HepG2 (cell line): Measurements from ENCODE around the gene KCNAB1. TPM values are rescaled to one million over a fixed set of nuclear protein-coding genes. Genes with fewer than 3 reads are reported as not detected.

ENCODE experiments used
- ATAC-seq: fragments of 200-7000 bp; cut with Tn5 transposase; 3 replicates; pipeline ENCODE4 v1.9.1; 2020; ENCODE audit warnings: mild to moderate bottlenecking, moderate library complexity
- BruUV-seq: library from RNA; stranded (reverse); fragments of 400-500 nt; replicated peaks from 2 replicates; lab custom pipeline; 2021; lab: Mats Ljungman, UMichigan
- CTCF ChIA-PET: fragments of 300-600 bp; formaldehyde crosslinking; extraction: SDS; loops from one replicate; lab custom pipeline; 2021; ENCODE audit warnings: low total read pairs, inconsistent platforms, low intra/inter-chr PET ratio; lab: Yijun Ruan, JAX
- POLR2A ChIA-PET: fragments of 350-600 bp; sonication (Branson Sonifier 250); formaldehyde crosslinking; loops from one replicate; lab custom pipeline; 2020; ENCODE audit warnings: antibody characterized with exemption, inconsistent platforms; lab: Yijun Ruan, JAX
- DNase-seq: peaks from one replicate; pipeline ENCODE4 v3.0.0-alpha.2; 2015; ENCODE audit warnings: low spot score
- FAIRE-seq: peaks from 3 replicates; lab custom pipeline; 2011; peaks lifted over from hg19 to GRCh38; lab: Jason Lieb, UNC
- H2AFZ ChIP-seq: one replicate; pipeline ENCODE4 v1.6.1; 2011; ENCODE audit warnings: low read length, inconsistent platforms
- H3K27ac ChIP-seq: fragments of 300-600 bp; 3 replicates; pipeline ENCODE4 v1.8.0; 2011; ENCODE audit warnings: mixed run types, mild to moderate bottlenecking, mixed read lengths, low read length, inconsistent platforms; ENCODE audit not compliant: insufficient read depth; ENCODE audit errors: extremely low read length
- H3K27me3 ChIP-seq, 2 experiments: fragments of 200-600 bp in 1 of 2; 2 replicates in 1 of 2; 3 replicates in 1 of 2; pipeline versions ENCODE4 v1.6.0 to v1.8.0; 2011; ENCODE audit warnings: low read length in 2 of 2, mild to moderate bottlenecking in 2 of 2, moderate library complexity in 2 of 2, inconsistent platforms in 1 of 2; ENCODE audit not compliant: insufficient read depth in 2 of 2, control insufficient read depth in 1 of 2
- H3K36me3 ChIP-seq, 2 experiments: fragments of 200-600 bp in 1 of 2; replicated peaks in 1 of 2; 2 replicates in 1 of 2; 3 replicates in 1 of 2; pipeline versions ENCODE4 v1.5.1 to v1.8.0; 2011; ENCODE audit warnings: low read length in 2 of 2, inconsistent platforms in 1 of 2; ENCODE audit not compliant: insufficient read depth in 2 of 2, control insufficient read depth in 1 of 2
- H3K4me1 ChIP-seq: 2 replicates; pipeline ENCODE4 v1.5.1; 2012; ENCODE audit warnings: low read length, inconsistent platforms; ENCODE audit not compliant: insufficient read depth
- H3K4me2 ChIP-seq: 2 replicates; pipeline ENCODE4 v1.6.0; 2011; ENCODE audit warnings: low read depth, low read length, inconsistent platforms
- H3K4me3 ChIP-seq, 3 experiments: fragments of 200-600 bp in 1 of 3; sonication (generic), shearing (Covaris generic) in 1 of 3; replicated peaks in 1 of 3; 2 replicates each; pipeline ENCODE4 v1.5.1; 2011 to 2016; ENCODE audit warnings: low read length in 3 of 3, inconsistent platforms in 2 of 3, low read depth in 2 of 3, mild to moderate bottlenecking in 2 of 3, control low read depth in 1 of 3, mixed read lengths in 1 of 3; ENCODE audit not compliant: insufficient read depth in 1 of 3
- H3K79me2 ChIP-seq: one replicate; pipeline ENCODE4 v1.6.1; 2011; ENCODE audit warnings: low read length, inconsistent platforms; ENCODE audit not compliant: insufficient read depth
- H3K9ac ChIP-seq: 2 replicates; pipeline ENCODE4 v1.6.0; 2011; ENCODE audit warnings: mild to moderate bottlenecking, low read depth, low read length, inconsistent platforms; ENCODE audit not compliant: insufficient read depth
- H3K9me3 ChIP-seq: 2 replicates; pipeline ENCODE4 v1.5.1; 2012; ENCODE audit warnings: mild to moderate bottlenecking, low read length
- H4K20me1 ChIP-seq: 2 replicates; pipeline ENCODE4 v1.6.0; 2011; ENCODE audit warnings: inconsistent platforms, mild to moderate bottlenecking, low read length, moderate library complexity; ENCODE audit not compliant: insufficient read depth
- HNRNPK ChIP-seq: fragments of 200-400 bp; formaldehyde crosslinking; IDR thresholded peaks from 2 replicates; pipeline ENCODE4 v1.6.1; 2018; ENCODE audit warnings: low read length, low read depth, moderate library complexity, mild to moderate bottlenecking; ENCODE audit not compliant: poor library complexity, severe bottlenecking
- HOXA5 ChIP-seq: sonication (generic); formaldehyde crosslinking; IDR thresholded peaks from 2 replicates; pipeline ENCODE4 v1.4.0; 2020; ENCODE audit warnings: missing genetic modification reagents
- NAIF1 ChIP-seq: sonication (generic); formaldehyde crosslinking; IDR thresholded peaks from 2 replicates; pipeline ENCODE4 v1.5.0; 2020; ENCODE audit warnings: mild to moderate bottlenecking, missing genetic modification reagents, borderline replicate concordance
- ONECUT2 ChIP-seq: sonication (generic); formaldehyde crosslinking; IDR thresholded peaks from 2 replicates; pipeline ENCODE4 v1.4.0; 2020; ENCODE audit warnings: missing genetic modification reagents
- TBX3 ChIP-seq: fragments of 450-650 bp; IDR thresholded peaks from 2 replicates; pipeline ENCODE4 v1.6.1; 2017; ENCODE audit warnings: antibody characterized with exemption, mild to moderate bottlenecking, inconsistent platforms, borderline replicate concordance
- TOE1 ChIP-seq: sonication (generic); formaldehyde crosslinking; IDR thresholded peaks from 2 replicates; pipeline ENCODE4 v1.4.0; 2020; ENCODE audit warnings: mild to moderate bottlenecking, missing genetic modification reagents
- ZBTB8A ChIP-seq: sonication (generic); formaldehyde crosslinking; IDR thresholded peaks from 2 replicates; pipeline ENCODE4 v1.4.0; 2020; ENCODE audit warnings: mild to moderate bottlenecking, low read depth, missing genetic modification reagents, borderline replicate concordance
- ZNF776 ChIP-seq: sonication (generic); formaldehyde crosslinking; IDR thresholded peaks from 2 replicates; pipeline ENCODE4 v1.4.0; 2020; ENCODE audit warnings: mild to moderate bottlenecking, missing genetic modification reagents
- WGBS: methylation state at CpG from one replicate; pipeline ENCODE4 v1.1.6; 2017; ENCODE audit warnings: low lambda C conversion rate; 5-methylcytosine and 5-hydroxymethylcytosine counted together
- in situ Hi-C: cut with HindIII; loops from 2 replicates; pipeline ENCODE4 v1.10.0; 2017; ENCODE audit warnings: low pct_unique_long_range_greater_than_20kb; ENCODE audit not compliant: extremely low pct_ligation_motif_present
- intact Hi-C: fragments of 100-400 bp; cut with micrococcal nuclease; formaldehyde crosslinking; loops from one replicate; pipeline ENCODE4 v1.10.0; 2022; ENCODE audit not compliant: unreplicated experiment
- polyA plus RNA-seq, 8 experiments: library from polyadenylated mRNA; depleted of rRNA in 3 of 8; stranded (reverse) in 7 of 8; unstranded in 1 of 8; fragments of >200 nt; fragmentation: Illumina TruSeq in 4 of 8; extraction: Trizol in 4 of 8; gene quantifications; 2 replicates each; pipeline versions ENCODE4 v1.2.1 to v1.2.3, GENCODE V29; 2011 to 2016; ENCODE audit warnings: low read depth in 4 of 8, missing spikeins in 1 of 8, mixed read lengths in 1 of 8; ENCODE audit not compliant: insufficient read depth in 1 of 8
- total RNA-seq, 5 experiments: library from RNA; depleted of rRNA; stranded (reverse); fragments of >200 nt; fragmentation: Illumina TruSeq; extraction: Trizol; gene quantifications; 2 replicates each; pipeline ENCODE4 v1.2.3, GENCODE V29; 2016; ENCODE audit warnings: low read depth in 1 of 5
- TF ChIP-seq, protein P1 (sequence below): sonication (generic); formaldehyde crosslinking; IDR thresholded peaks from 2 replicates; pipeline ENCODE4 v1.5.1; 2020; ENCODE audit warnings: missing genetic modification reagents, mild to moderate bottlenecking, borderline replicate concordance
- TF ChIP-seq, protein P2 (sequence below): sonication (generic); formaldehyde crosslinking; IDR thresholded peaks from 2 replicates; pipeline ENCODE4 v1.4.0; 2020; ENCODE audit warnings: mild to moderate bottlenecking, missing genetic modification reagents
- TF ChIP-seq, protein P3 (sequence below): sonication (generic); formaldehyde crosslinking; IDR thresholded peaks from 2 replicates; pipeline ENCODE4 v1.8.0; 2022; ENCODE audit warnings: mild to moderate bottlenecking, missing genetic modification reagents, moderate library complexity
- TF ChIP-seq, protein P4 (sequence below): sonication (generic); formaldehyde crosslinking; conservative IDR thresholded peaks from 2 replicates; pipeline ENCODE4 v1.8.1; 2023; ENCODE audit warnings: missing genetic modification reagents

The KCNAB1 gene
- total and polyA plus RNA-seq, 2 of the 13 experiments (the other 11 are each of a cell fraction or from before 2014, with no cell fraction given), result not detected

DNA sequence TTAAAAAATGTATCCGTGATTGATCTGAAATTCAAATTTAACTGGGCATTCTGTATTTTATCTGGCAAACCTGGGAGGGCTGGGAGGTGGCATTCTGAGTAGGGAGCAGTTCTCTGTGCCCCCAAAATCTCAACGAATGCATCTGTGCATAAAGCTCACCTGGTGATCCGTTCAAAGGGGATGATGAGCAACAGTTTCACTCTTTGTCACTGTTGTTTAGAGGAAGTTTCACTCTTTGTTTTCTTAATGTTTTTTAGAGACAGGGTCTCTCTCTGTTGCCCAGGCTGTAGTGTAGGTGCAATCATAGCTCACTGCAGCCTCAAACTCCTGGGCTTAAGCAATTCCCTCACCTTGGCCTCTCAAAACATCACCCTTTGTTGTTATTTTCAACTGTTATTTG lies 247.8 kb downstream of the KCNAB1 start:
- no peak overlapping the region for H3K4me3 ChIP-seq
- in situ Hi-C loops (no loop called here), intact Hi-C loops (no loop called here)
- TF ChIP-seq, protein P1, sequence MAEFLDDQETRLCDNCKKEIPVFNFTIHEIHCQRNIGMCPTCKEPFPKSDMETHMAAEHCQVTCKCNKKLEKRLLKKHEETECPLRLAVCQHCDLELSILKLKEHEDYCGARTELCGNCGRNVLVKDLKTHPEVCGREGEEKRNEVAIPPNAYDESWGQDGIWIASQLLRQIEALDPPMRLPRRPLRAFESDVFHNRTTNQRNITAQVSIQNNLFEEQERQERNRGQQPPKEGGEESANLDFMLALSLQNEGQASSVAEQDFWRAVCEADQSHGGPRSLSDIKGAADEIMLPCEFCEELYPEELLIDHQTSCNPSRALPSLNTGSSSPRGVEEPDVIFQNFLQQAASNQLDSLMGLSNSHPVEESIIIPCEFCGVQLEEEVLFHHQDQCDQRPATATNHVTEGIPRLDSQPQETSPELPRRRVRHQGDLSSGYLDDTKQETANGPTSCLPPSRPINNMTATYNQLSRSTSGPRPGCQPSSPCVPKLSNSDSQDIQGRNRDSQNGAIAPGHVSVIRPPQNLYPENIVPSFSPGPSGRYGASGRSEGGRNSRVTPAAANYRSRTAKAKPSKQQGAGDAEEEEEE (CRISPR knock-in tag), result no peak
- no peak for TF ChIP-seq ZBTB8A (CRISPR knock-in tag)
- TF ChIP-seq, protein P2, sequence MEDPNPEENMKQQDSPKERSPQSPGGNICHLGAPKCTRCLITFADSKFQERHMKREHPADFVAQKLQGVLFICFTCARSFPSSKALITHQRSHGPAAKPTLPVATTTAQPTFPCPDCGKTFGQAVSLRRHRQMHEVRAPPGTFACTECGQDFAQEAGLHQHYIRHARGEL (CRISPR knock-in tag), result no peak
- no peak for TF ChIP-seq ZNF776 (CRISPR knock-in tag)
- no peaks in the 10 kb centered on the region for H3K79me2 ChIP-seq
- BruUV-seq, result no TSS peak
- H3K4me1 ChIP-seq, result no peaks in the 10 kb centered on the region
- CTCF ChIA-PET, result no interaction called here
- WGBS, result 1% methylated on average over 3 of the region's 3 CpGs
- no peaks in the 10 kb centered on the region for H4K20me1 ChIP-seq
- ATAC-seq, result no peak
- DNase-seq, result no peak
- POLR2A ChIA-PET, result no interaction called here
- no peaks in the 10 kb centered on the region for H3K9me3 ChIP-seq
- no peaks in the 10 kb centered on the region for H3K36me3 ChIP-seq
- no peak overlapping the region for H3K9ac ChIP-seq
- no peak for FAIRE-seq
- H3K4me2 ChIP-seq, result no peak overlapping the region
- H3K27ac ChIP-seq, result no peak overlapping the region
- H2AFZ ChIP-seq, result no peak overlapping the region
- no peaks in the 10 kb centered on the region for H3K27me3 ChIP-seq

DNA sequence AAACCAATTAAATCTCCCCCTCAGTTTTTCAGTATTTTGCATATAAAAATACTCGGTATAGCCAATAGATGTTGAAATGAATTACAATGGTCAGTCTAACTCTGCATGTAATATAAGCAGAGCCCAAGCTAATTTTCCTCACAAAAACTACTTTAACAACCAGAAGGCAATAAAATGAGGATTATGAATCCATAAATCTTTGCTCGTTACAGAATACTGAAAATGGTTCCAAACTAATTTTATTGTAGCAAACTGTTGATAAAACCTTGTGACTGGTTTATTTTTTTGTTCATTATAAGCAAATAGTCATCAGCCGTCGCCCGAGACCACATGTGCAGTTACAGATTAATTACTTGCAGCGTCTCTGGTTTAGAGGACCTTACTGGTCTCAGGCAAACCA lies 251.3 kb downstream of the KCNAB1 start:
- no peak for TF ChIP-seq NAIF1 (CRISPR knock-in tag)
- TF ChIP-seq, protein P3, sequence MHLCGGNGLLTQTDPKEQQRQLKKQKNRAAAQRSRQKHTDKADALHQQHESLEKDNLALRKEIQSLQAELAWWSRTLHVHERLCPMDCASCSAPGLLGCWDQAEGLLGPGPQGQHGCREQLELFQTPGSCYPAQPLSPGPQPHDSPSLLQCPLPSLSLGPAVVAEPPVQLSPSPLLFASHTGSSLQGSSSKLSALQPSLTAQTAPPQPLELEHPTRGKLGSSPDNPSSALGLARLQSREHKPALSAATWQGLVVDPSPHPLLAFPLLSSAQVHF (CRISPR knock-in tag), result no peak
- TF ChIP-seq ONECUT2, result no peak
- TF ChIP-seq, protein P4, sequence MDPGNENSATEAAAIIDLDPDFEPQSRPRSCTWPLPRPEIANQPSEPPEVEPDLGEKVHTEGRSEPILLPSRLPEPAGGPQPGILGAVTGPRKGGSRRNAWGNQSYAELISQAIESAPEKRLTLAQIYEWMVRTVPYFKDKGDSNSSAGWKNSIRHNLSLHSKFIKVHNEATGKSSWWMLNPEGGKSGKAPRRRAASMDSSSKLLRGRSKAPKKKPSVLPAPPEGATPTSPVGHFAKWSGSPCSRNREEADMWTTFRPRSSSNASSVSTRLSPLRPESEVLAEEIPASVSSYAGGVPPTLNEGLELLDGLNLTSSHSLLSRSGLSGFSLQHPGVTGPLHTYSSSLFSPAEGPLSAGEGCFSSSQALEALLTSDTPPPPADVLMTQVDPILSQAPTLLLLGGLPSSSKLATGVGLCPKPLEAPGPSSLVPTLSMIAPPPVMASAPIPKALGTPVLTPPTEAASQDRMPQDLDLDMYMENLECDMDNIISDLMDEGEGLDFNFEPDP (CRISPR knock-in tag), result no peak
- no peak for TF ChIP-seq HNRNPK
- no peak for TF ChIP-seq HOXA5 (CRISPR knock-in tag)
- TF ChIP-seq TOE1, result no peak
- no peak for TF ChIP-seq TBX3
- no peak for FAIRE-seq
- ChIA-PET CTCF (no interaction called here), POLR2A (no interaction called here)
- no peak overlapping the region for H3K9ac ChIP-seq
- no peaks in the 10 kb centered on the region for H3K36me3 ChIP-seq
- H4K20me1 ChIP-seq, result no peaks in the 10 kb centered on the region
- in situ Hi-C loops (no loop called here), intact Hi-C loops (no loop called here)
- BruUV-seq, result no TSS peak
- no peaks in the 10 kb centered on the region for H3K4me1 ChIP-seq
- no peaks in the 10 kb centered on the region for H3K27me3 ChIP-seq
- H3K79me2 ChIP-seq, result no peaks in the 10 kb centered on the region
- no peak overlapping the region for H3K4me2 ChIP-seq
- no peak overlapping the region for H3K4me3 ChIP-seq
- H3K27ac ChIP-seq, result no peak overlapping the region
- 33% methylated on average over 6 of the region's 6 CpGs for WGBS
- ATAC-seq, result no peak
- H3K9me3 ChIP-seq, result no peaks in the 10 kb centered on the region
- no peak for DNase-seq
- H2AFZ ChIP-seq, result no peak overlapping the region
